Activated naive CD8-positive, alpha-beta T cell treated with anti-CD3 and anti-CD28 coated beads, Interleukin-2, amount 50 U/mL, for 24 hours (primary cell): ENCODE results near the gene GALNT4.

ENCODE experiments used
- ATAC-seq: fragments of 150-1000 bp; cut with Tn5 transposase; one replicate; pipeline ENCODE4 v1.10.0; 2021
- DNase-seq: peaks from one replicate; pipeline ENCODE4 v3.0.0; 2021
- H3K27ac Mint-ChIP-seq: one replicate; pipeline ENCODE4 v1.8.0; 2021; ENCODE audit warnings: mild to moderate bottlenecking, mixed read lengths
- H3K27me3 Mint-ChIP-seq: one replicate; pipeline ENCODE4 v1.8.0; 2021; ENCODE audit warnings: mixed read lengths
- H3K36me3 Mint-ChIP-seq: one replicate; pipeline ENCODE4 v1.8.0; 2021; ENCODE audit warnings: low read depth, mixed read lengths
- H3K4me1 Mint-ChIP-seq: one replicate; pipeline ENCODE4 v1.8.0; 2021; ENCODE audit warnings: mixed read lengths
- H3K4me3 Mint-ChIP-seq: one replicate; pipeline ENCODE4 v1.8.0; 2021; ENCODE audit warnings: mild to moderate bottlenecking, moderate library complexity, mixed read lengths
- H3K9me3 Mint-ChIP-seq: one replicate; pipeline ENCODE4 v1.8.0; 2021; ENCODE audit warnings: mixed read lengths

The GALNT4 gene

DNA sequence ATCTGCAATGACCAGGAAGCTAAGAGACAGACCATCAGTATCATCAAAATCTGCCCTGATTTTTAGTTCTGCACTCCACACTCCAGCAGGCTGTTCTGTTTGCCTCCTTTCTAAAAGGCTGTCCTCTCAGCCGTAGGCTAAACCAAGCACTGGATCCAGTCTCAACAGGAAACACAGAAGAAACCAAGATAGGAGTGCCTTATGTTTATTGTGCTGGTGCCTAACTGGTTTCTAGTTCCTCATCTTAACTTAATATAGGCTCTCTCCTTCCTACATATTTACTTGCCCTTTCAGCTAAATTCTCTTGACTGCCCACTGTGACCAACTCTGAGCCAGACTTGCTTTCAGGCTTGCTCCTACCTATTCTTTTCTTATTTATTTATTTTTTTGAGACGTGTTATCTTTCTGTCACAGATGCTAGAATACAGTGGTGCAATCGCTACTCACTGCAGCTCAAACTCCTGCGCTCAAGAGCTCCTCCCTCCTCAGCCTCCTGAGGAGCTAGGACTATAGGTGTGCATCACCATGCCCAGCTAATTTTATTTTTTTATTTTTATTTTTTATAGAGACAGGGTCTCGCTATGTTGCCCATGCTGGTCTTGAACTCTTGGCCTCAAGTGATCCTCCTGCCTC, 30.8 kb downstream of the GALNT4 start:
- Mint-ChIP-seq H3K9me3 (no peaks in the 10 kb centered on the region), H3K27ac (peak overlapping the region; percentile 93), H3K36me3 (peaks cover 19% of the 10 kb centered on the region), H3K27me3 (no peaks in the 10 kb centered on the region), H3K4me3 (no peak overlapping the region), H3K4me1 (peaks cover 25% of the 10 kb centered on the region)
- ATAC-seq (no peak), DNase-seq (no peak)

GRCh38 chr12:89492883-89493282, 31.7 kb downstream of the GALNT4 start:
- Mint-ChIP-seq H3K27me3 (no peaks in the 10 kb centered on the region), H3K27ac (no peak overlapping the region), H3K4me3 (no peak overlapping the region), H3K9me3 (no peaks in the 10 kb centered on the region), H3K4me1 (peaks cover 25% of the 10 kb centered on the region), H3K36me3 (peaks cover 20% of the 10 kb centered on the region)
- no peak for ATAC-seq
- no peak for DNase-seq

GRCh38 chr12:89490922-89491321, 33.7 kb downstream of the GALNT4 start:
- H3K4me3 Mint-ChIP-seq = no peak overlapping the region
- H3K9me3 Mint-ChIP-seq = no peaks in the 10 kb centered on the region
- H3K27me3 Mint-ChIP-seq = no peaks in the 10 kb centered on the region
- no peak overlapping the region for H3K27ac Mint-ChIP-seq
- H3K36me3 Mint-ChIP-seq = peaks cover 24% of the 10 kb centered on the region
- H3K4me1 Mint-ChIP-seq = peaks cover 21% of the 10 kb centered on the region
- no peak for DNase-seq
- ATAC-seq = no peak

GRCh38 chr12:89486264-89486663, 38.3 kb downstream of the GALNT4 start:
- DNase-seq = no peak
- Mint-ChIP-seq H3K9me3 (no peaks in the 10 kb centered on the region), H3K27me3 (no peaks in the 10 kb centered on the region), H3K4me3 (no peak overlapping the region), H3K27ac (no peak overlapping the region), H3K36me3 (peaks cover 27% of the 10 kb centered on the region), H3K4me1 (no peaks in the 10 kb centered on the region)
- no peak for ATAC-seq

DNA sequence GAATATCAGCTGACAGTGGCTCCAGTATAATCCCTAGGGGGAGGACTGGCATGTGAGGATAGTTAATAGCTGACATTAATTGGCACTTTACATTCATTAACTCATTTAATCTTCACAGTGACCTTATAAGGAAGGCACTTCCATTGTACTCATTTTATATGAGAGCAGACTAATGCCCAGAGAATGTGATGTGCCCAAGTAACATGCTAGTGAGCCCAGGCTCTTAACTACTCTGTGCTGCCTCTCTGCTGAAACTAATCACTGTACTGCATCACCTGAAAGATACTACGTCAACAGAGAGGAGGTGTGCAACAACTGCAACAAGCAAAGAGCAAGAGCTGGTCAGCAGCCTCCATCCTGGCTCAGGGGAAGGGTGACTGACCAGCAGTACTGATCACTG, 40.1 kb downstream of the GALNT4 start:
- no peak for DNase-seq
- Mint-ChIP-seq H3K4me1 (no peaks in the 10 kb centered on the region), H3K36me3 (peaks cover 24% of the 10 kb centered on the region), H3K27me3 (no peaks in the 10 kb centered on the region), H3K9me3 (no peaks in the 10 kb centered on the region), H3K4me3 (no peak overlapping the region), H3K27ac (no peak overlapping the region)
- no peak for ATAC-seq

DNA sequence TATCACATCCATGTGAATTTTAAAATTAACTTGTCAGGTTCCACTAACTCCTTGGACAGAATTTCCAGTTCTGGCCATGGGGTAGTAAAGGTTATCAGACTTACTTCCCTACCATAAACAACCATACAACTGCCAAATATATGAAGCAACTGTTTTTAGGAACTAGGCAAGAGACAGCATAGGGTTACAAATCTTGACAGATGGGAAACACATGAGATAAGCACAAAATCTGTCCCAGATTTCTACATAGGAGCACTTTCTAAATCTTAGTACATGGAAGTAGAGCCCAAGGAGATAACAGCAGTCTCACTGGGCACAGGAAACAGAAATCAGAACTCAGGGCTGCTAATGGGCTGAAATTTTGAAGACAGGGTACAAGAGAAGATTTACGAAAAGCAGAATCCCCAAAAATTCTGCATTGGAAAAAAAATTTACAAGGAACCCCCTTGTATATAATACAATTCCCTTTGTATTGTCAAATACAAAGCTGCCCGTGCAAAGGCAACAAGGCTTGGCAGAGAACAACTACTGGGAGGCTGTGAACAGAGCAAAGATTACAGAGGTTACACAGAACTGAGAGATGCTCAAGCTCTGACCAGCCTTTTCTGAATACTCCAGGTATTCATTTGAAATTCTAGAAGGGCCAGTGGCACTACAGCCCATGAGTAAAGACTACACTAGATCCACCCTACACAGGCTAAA, 43.2 kb downstream of the GALNT4 start:
- ATAC-seq (no peak), DNase-seq (no peak)
- H3K36me3 Mint-ChIP-seq = peaks cover 15% of the 10 kb centered on the region
- no peak overlapping the region for H3K27ac Mint-ChIP-seq
- no peaks in the 10 kb centered on the region for H3K27me3 Mint-ChIP-seq
- H3K4me1 Mint-ChIP-seq = peaks cover 11% of the 10 kb centered on the region
- H3K4me3 Mint-ChIP-seq = no peak overlapping the region
- H3K9me3 Mint-ChIP-seq = no peaks in the 10 kb centered on the region

DNA sequence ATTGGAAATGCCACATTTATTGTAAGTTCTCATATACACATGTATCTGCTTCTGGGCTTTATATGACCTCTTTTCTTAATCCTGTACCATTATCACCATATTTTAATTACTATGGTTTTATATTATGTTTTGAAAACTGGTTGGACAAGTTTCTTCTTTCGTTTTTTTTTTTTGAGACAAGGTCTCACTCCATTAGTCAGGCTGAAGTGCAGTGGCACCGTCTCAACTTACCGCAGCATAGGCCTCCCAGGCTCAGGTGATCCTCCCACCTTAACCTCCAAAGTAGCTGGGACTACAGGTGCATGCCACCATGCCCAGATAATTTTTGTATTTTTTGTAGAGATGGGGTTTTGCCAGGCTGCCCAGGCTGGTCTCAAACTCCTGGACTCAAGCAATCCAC, 44.6 kb downstream of the GALNT4 start:
- no peaks in the 10 kb centered on the region for H3K9me3 Mint-ChIP-seq
- H3K4me1 Mint-ChIP-seq = peaks cover 18% of the 10 kb centered on the region
- DNase-seq = no peak
- H3K36me3 Mint-ChIP-seq = peaks cover 7% of the 10 kb centered on the region
- H3K4me3 Mint-ChIP-seq = no peak overlapping the region
- H3K27ac Mint-ChIP-seq = no peak overlapping the region
- no peaks in the 10 kb centered on the region for H3K27me3 Mint-ChIP-seq
- ATAC-seq = no peak

DNA sequence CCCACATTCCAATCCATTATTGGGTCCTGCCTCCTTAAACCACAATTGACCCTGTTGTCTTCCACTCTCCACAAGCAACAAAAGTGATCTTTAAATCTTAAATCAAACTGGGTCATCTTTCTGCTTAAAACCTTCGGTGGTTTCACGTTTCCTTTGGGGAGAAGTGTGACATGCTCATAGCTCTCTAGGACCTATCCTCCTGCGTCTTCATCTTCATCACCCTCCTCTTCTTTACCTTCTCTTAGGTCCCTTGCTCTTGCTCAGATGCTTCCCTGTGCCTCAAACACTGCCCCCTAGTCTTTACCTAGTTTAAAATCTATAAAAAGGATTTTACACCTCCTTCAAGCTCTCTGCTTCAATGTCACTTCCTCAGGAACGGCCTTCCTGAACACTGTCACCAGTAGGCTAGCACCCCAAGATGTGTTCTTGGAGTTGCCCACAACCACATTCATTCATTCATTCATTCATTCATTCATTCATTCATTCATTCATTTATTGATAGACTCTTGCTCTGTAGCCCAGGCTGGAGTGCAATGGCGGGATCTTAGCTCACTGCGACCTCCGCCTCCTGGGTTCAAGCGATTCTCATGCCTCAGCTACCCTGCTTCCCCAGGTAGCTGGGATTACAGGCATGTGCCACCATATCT, 46.8 kb downstream of the GALNT4 start:
- no peak overlapping the region for H3K4me3 Mint-ChIP-seq
- no peaks in the 10 kb centered on the region for H3K9me3 Mint-ChIP-seq
- DNase-seq (no peak), ATAC-seq (no peak)
- H3K27ac Mint-ChIP-seq = no peak overlapping the region
- peaks cover 7% of the 10 kb centered on the region for H3K36me3 Mint-ChIP-seq
- H3K4me1 Mint-ChIP-seq = peaks cover 29% of the 10 kb centered on the region
- H3K27me3 Mint-ChIP-seq = no peaks in the 10 kb centered on the region

DNA sequence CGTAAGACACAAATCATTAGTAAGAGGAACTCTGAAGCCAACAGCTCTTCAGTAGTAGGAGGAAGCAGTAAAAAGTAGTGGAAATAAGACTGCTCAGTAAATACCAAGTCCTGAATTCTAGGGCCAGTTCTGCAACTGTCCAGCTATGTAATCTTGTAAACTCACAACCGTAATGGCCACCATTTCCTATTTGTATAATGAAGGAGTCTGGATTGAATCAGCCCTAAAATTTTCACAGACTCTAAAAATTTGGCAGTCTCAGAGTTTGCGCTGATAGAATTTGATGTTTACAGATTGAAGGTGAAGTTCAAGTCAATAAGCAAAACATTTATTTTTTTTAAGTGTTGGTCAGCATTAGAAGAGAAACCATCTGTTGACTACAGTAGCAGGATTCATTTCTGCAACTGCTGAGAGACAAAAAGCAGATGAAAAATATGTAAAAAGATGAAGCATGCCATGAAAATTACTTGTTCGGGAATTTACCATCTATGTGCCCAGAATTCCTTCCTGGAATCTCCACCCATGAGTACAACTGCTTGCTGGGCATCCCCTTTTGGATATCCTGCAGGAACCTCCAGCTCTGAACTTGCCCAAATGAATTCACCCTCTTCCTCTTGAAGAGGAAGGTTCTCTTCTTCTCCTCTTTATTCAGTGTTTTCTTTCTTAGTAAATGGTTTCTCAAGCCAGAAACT, 47.5 kb downstream of the GALNT4 start:
- no peak for ATAC-seq
- Mint-ChIP-seq H3K4me1 (peaks cover 36% of the 10 kb centered on the region), H3K4me3 (no peak overlapping the region), H3K9me3 (no peaks in the 10 kb centered on the region), H3K27me3 (no peaks in the 10 kb centered on the region), H3K36me3 (peaks cover 6% of the 10 kb centered on the region), H3K27ac (no peak overlapping the region)
- no peak for DNase-seq

DNA sequence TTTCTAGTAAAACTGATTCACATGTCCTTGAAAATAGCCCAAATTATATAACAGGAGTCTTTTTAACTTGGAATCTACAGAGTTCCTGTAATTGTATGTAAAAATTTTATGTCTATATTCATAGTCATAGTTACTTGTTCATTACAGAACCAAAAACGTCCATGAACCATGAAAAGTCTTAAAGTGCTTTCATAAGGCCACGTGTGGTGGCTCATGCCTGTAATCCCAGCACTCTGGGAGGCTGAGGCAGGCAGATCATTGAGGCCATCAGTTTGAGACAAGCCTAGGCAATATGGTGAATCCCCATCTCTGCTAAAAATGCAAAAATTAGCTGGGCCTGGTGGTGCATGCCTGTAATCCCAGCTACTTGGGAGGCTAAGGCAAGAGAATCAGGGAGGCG, 48.4 kb downstream of the GALNT4 start:
- DNase-seq (no peak), ATAC-seq (no peak)
- Mint-ChIP-seq H3K9me3 (no peaks in the 10 kb centered on the region), H3K36me3 (peaks cover 3% of the 10 kb centered on the region), H3K4me3 (no peak overlapping the region), H3K27me3 (no peaks in the 10 kb centered on the region), H3K4me1 (peaks cover 44% of the 10 kb centered on the region), H3K27ac (no peak overlapping the region)

DNA sequence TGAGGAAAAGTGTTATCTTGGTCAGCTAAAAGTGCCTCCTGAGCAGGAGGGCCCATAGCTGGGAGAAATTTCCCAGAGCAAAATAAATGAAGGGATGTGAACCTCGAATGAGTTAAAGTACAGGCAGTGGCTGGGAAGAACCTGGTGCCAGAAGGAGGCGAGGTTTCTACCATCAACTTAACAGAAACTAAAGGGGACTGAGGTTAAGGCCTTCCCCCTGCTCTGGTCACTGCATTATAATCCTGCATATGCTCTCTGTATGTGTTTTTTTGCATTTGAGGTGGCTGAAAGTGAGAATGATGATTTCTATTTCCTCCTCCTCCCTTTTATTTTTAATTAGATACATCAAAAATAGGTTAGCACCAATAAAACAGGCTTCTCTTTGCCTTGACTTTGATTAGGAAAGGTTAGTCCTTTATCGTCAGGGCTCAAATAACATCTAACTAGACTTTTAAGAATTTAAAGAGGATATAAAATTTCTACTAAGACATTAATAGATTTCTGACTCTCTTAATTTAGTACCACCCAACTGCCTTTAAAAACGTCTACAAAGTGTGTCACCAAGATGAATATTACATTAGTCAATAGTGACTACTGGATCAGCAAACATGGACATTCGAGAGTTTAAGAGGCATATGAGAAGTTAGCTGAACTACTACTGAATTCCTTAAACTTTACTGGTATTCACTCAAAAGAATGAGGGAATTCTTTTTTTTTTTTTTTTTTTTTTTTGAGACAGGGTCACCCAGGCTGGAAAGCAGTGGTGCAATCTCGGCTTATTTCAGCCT, 49.2 kb downstream of the GALNT4 start:
- ATAC-seq (no peak), DNase-seq (no peak)
- no peak overlapping the region for H3K4me3 Mint-ChIP-seq
- H3K27me3 Mint-ChIP-seq = no peaks in the 10 kb centered on the region
- H3K36me3 Mint-ChIP-seq = peaks cover 1% of the 10 kb centered on the region
- peaks cover 52% of the 10 kb centered on the region for H3K4me1 Mint-ChIP-seq
- no peaks in the 10 kb centered on the region for H3K9me3 Mint-ChIP-seq
- H3K27ac Mint-ChIP-seq = no peak overlapping the region

DNA sequence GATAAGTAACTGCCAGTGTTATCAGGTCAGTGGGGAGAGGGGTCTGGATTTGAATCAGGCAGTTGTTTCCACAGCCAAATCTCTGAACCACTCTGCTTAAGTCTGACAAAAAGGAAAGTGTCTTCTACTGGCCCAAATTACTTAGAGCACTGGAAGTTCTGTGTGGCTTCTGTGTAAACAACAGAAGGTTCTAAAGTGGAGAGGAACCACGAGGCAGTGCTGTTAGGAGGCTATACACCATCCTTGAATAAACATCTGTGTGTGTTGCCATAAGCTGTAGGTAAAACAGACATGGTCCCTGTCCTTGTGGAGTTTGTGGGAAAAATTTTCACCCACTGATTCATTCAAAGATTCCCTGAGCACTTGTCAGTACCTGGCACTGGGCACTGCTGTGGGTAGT, 50.0 kb downstream of the GALNT4 start:
- Mint-ChIP-seq H3K9me3 (no peaks in the 10 kb centered on the region), H3K27ac (peak overlapping the region; percentile 45), H3K4me3 (no peak overlapping the region), H3K27me3 (no peaks in the 10 kb centered on the region), H3K4me1 (peaks cover 58% of the 10 kb centered on the region), H3K36me3 (peaks cover 1% of the 10 kb centered on the region)
- DNase-seq (no peak), ATAC-seq (no peak)
